GM10266 (cell line): ENCODE data around the gene MMP26.

Experiments
- DNase-seq: peaks from one replicate; pipeline ENCODE4 v3.0.0; 2012; ENCODE audit errors: extremely low spot score
- CTCF ChIP-seq: IDR thresholded peaks from 2 replicates; pipeline ENCODE4 v1.5.1; 2012; ENCODE audit warnings: mild to moderate bottlenecking, low read depth; ENCODE audit not compliant: control insufficient read depth, insufficient read depth; ENCODE audit errors: missing control alignments

MMP26 gene

DNA sequence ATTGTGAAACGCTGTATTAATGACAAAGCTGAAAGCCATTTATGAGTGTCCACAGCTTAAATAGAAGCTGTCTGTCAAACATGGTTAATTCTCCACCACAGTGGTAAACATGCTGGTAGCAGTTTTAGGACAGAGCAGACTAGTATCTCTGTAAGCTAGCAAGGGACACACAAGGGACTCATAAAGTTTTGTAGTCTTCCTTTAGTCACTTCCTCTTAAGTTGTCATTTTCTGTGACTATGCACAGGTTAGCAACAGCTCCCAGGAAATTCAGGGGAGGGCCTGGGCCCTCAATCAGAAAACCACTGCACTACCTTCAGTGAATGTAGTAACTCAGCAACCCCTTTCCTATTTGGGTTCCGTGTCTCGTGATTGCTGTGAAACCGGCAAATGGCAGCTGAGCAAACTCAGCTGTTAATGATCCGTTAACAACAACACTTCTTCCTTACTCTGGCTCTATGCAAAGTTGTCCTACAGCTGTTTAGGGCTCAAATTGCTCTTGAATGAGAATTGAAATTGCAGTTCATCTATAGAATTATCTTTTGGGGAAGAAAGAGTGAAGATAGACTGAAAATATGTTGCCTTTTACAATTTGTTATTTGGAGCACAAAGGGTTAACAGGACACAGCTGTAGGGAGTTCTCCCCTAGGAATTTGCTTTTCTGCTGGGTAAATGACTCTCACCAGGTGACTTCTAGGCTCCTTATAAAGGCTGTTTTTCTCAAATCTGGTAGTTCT, at the start of gene MMP26:
Gene MMP26 (plus strand): TSS at position 731 of the 736 bp plus-strand sequence.
- no peak for DNase-seq
- TF ChIP-seq CTCF, result no peak

- no peak for TF ChIP-seq CTCF
- no peak for DNase-seq
These were observed 45.7 kb upstream of the MMP26 start for GRCh38 chr11:4658629-4659445.

- TF ChIP-seq CTCF, result no peak
- DNase-seq, result no peak
These were observed 41.7 kb upstream of the MMP26 start for GRCh38 chr11:4662876-4663275.

- no peak for TF ChIP-seq CTCF
- no peak for DNase-seq
These were observed 40.4 kb upstream of the MMP26 start for GRCh38 chr11:4664183-4664582.

DNA sequence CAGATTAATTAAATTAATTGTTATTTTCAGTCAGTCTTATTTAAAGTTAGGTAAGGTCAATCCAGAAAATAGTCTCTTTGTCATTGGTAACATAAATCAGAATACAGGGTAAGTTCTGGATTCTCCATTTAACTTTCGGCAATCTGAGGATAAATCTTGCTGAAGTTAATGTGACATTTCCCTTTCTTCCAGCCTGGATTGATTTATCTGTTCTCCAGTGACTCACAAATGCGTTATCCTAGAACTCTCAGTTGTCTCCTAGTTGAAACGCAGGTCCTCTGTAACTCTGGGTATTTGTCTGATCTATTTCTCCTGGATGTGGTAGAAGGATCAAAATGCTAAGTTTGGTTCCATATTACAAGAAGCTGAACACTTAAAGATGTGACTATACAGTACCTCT, 39.8 kb upstream of the MMP26 start:
- no peak for DNase-seq

DNA sequence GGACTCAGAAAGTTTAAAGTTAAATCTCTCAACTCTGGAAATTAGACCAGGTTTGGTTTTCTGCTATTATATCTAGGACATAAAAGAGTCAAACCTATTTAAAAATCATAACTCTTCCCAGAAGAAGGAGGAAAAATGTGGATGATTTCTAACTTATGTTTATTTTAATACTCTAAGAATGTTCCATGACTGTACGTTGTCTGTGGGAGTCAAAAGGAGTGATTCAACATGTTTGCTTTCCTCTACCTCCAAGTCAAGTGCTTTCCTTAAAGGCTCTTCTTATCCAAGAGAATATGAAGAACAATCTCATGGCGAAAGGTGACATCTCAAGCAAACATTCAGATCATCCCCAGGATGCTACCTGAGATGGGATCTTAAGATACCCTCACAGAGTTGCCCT, 39.2 kb upstream of the MMP26 start:
- TF ChIP-seq CTCF, result no peak

More for the DNA sequence above, 39.8 kb upstream of the MMP26 start:
- no peak for TF ChIP-seq CTCF

GRCh38 chr11:4671741-4672140, 32.8 kb upstream of the MMP26 start:
- no peak for DNase-seq

More for the DNA sequence above, 39.2 kb upstream of the MMP26 start:
- no peak for DNase-seq

More at GRCh38 chr11:4671741-4672140, 32.8 kb upstream of the MMP26 start:
- TF ChIP-seq CTCF, result no peak
